ENCODE measurements around the gene GRSF1.

DNA sequence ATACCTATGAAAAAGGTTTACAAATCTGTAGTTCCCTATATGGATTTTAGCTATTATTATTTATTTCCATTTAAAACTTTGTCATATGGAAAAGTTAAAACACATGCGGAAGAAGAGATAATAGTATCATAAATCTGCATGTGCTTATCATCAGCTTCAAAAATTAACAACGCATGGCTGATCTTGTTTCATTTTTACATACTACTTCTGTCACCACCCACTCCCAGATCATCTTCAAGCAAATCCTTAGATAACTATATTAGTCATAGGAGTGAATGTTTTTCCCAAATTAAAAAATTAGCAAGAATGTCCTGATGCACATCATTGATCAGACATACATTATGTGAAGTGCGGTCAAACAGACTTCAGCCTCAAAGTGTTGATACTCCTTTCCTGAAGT, 37.9 kb upstream of the GRSF1 start:
- TF ChIP-seq, protein P1, sequence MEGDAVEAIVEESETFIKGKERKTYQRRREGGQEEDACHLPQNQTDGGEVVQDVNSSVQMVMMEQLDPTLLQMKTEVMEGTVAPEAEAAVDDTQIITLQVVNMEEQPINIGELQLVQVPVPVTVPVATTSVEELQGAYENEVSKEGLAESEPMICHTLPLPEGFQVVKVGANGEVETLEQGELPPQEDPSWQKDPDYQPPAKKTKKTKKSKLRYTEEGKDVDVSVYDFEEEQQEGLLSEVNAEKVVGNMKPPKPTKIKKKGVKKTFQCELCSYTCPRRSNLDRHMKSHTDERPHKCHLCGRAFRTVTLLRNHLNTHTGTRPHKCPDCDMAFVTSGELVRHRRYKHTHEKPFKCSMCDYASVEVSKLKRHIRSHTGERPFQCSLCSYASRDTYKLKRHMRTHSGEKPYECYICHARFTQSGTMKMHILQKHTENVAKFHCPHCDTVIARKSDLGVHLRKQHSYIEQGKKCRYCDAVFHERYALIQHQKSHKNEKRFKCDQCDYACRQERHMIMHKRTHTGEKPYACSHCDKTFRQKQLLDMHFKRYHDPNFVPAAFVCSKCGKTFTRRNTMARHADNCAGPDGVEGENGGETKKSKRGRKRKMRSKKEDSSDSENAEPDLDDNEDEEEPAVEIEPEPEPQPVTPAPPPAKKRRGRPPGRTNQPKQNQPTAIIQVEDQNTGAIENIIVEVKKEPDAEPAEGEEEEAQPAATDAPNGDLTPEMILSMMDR (IDR thresholded peaks at IDR 0.05; ENCODE audit: borderline replicate concordance, extremely low read depth, low read length, poor library complexity, severe bottlenecking), result no peak
- TF ChIP-seq EZH2 (IDR thresholded peaks at IDR 0.05; ENCODE audit: borderline replicate concordance, low read depth, low read length, severe bottlenecking), result no peak
